Panc1 (cell line): ENCODE results near the gene MGST2. TPM values are rescaled to one million over a fixed set of nuclear protein-coding genes. Genes with fewer than 3 reads are reported as not detected.

Experiments
- ATAC-seq: fragments of 200-7000 bp; cut with Tn5 transposase; 2 replicates; pipeline ENCODE4 v1.9.1; 2020; ENCODE audit warnings: mild to moderate bottlenecking, moderate library complexity
- BruUV-seq: library from RNA; stranded (reverse); fragments of 400-500 nt; replicated peaks from 2 replicates; lab custom pipeline; 2021; lab: Mats Ljungman, UMichigan
- CTCF ChIA-PET: fragments of 300-600 bp; sonication (Branson Sonifier 250); formaldehyde crosslinking; loops from one replicate; lab custom pipeline; 2022; ENCODE audit warnings: antibody characterized with exemption; lab: Charles Lee
- POLR2A ChIA-PET: fragments of 300-600 bp; sonication (Branson Sonifier 250); formaldehyde crosslinking; loops from one replicate; lab custom pipeline; 2022; ENCODE audit warnings: antibody characterized with exemption; lab: Charles Lee
- DNase-seq: peaks from one replicate; pipeline ENCODE4 v3.0.0-alpha.2; 2010; ENCODE audit warnings: low read depth, low spot score
- H3K27ac ChIP-seq: 2 replicates; pipeline ENCODE4 v1.5.1; 2011; ENCODE audit warnings: mild to moderate bottlenecking, low read length, inconsistent platforms
- H3K27me3 ChIP-seq: fragments of 200-500 bp; sonication (Bioruptor generic); 2 replicates; pipeline ENCODE4 v1.6.0; 2014; ENCODE audit warnings: low read length, inconsistent platforms; ENCODE audit not compliant: control insufficient read depth, insufficient read depth
- H3K36me3 ChIP-seq: fragments of 200-500 bp; sonication (Bioruptor generic); 2 replicates; pipeline ENCODE4 v1.5.1; 2014; ENCODE audit warnings: inconsistent platforms, mild to moderate bottlenecking, low read length, moderate library complexity; ENCODE audit not compliant: control insufficient read depth, insufficient read depth
- H3K4me1 ChIP-seq: 2 replicates; pipeline ENCODE4 v1.5.1; 2011; ENCODE audit warnings: inconsistent platforms, mild to moderate bottlenecking, low read length, moderate library complexity; ENCODE audit not compliant: control insufficient read depth, insufficient read depth
- H3K4me3 ChIP-seq, 2 experiments: 2 replicates each; pipeline ENCODE4 v1.5.1; 2011 to 2012; ENCODE audit warnings: low read depth in 2 of 2, low read length in 2 of 2, mild to moderate bottlenecking in 2 of 2, inconsistent platforms in 1 of 2, moderate library complexity in 1 of 2
- H3K9me3 ChIP-seq: fragments of 200-500 bp; sonication (Bioruptor generic); 2 replicates; pipeline ENCODE4 v1.5.1; 2014; ENCODE audit warnings: low read depth, mild to moderate bottlenecking, inconsistent platforms, low read length, moderate library complexity; ENCODE audit not compliant: control insufficient read depth, insufficient read depth
- POLR2AphosphoS5 ChIP-seq: IDR thresholded peaks from 2 replicates; pipeline ENCODE4 v1.6.1; 2012; ENCODE audit warnings: mild to moderate bottlenecking, low read depth, low read length, moderate library complexity
- SIN3A ChIP-seq: IDR thresholded peaks from 2 replicates; pipeline ENCODE4 v1.6.1; 2012; ENCODE audit warnings: low read depth, mild to moderate bottlenecking, low read length, moderate library complexity, borderline replicate concordance; ENCODE audit not compliant: insufficient read depth
- TCF7L2 ChIP-seq: IDR thresholded peaks from 2 replicates; pipeline ENCODE4 v1.6.1; 2011; ENCODE audit warnings: mild to moderate bottlenecking, low read depth, low read length, inconsistent platforms
- in situ Hi-C: cut with HindIII; loops from 2 replicates; pipeline ENCODE4 v1.10.0; 2016; ENCODE audit warnings: low sequenced_read_pairs, low pct_unique_long_range_greater_than_20kb
- intact Hi-C: fragments of 100-400 bp; cut with micrococcal nuclease; formaldehyde crosslinking; loops from one replicate; pipeline ENCODE4 v1.10.0; 2022; ENCODE audit not compliant: unreplicated experiment
- total RNA-seq: library from RNA; stranded (reverse); gene quantifications from one replicate; pipeline ENCODE4 v1.2.1, GENCODE V29; 2021; ENCODE audit not compliant: unreplicated experiment
- TF ChIP-seq, protein P1 (sequence below): fragments of 450-650 bp; IDR thresholded peaks from 2 replicates; pipeline ENCODE4 v1.5.1; 2017; ENCODE audit warnings: mild to moderate bottlenecking
- TF ChIP-seq, protein P2 (sequence below), 2 experiments: IDR thresholded peaks; 2 replicates each; pipeline ENCODE4 v1.6.1; 2011 to 2012; ENCODE audit warnings: low read depth in 2 of 2, control low read depth in 1 of 2, low read length in 1 of 2, mild to moderate bottlenecking in 1 of 2, moderate library complexity in 1 of 2; ENCODE audit not compliant: insufficient read depth in 1 of 2

The MGST2 gene
- total RNA-seq, 1 experiment from 2014 or later: 17.4 TPM

DNA sequence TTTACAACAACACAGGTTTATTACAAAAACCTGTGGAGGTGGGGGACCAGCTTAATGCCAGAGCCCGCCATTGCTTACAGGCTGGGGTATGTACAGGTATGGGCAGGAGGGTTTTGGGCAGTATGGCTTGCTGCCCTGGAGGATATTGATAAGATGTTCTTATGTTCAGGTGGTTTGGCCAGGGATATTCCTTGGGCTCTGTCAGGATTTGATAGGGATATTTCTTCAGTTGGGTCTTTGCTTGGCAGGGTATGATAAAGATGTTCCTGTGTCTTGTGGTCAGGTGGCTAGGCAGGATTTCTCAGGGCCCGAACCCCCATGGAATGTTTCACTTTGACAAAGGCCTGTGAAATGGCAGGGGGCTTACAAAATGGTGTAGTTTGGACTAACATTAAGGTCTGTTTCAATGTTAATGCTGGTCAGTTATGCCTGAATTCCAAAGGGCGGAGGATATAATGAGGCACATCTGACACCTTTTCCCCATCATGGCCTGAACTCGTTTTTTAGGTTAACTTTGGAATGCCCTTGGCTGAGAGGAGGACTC, 3.1 kb downstream of the MGST2 start:
- no peaks in the 10 kb centered on the region for H3K36me3 ChIP-seq
- no peak overlapping the region for H3K27ac ChIP-seq
- ChIA-PET CTCF (no interaction called here), POLR2A (no interaction called here)
- H3K4me1 ChIP-seq: peaks cover 7% of the 10 kb centered on the region
- intact Hi-C loops: no loop called here
- ATAC-seq (no peak), DNase-seq (no peak)
- TF ChIP-seq, protein P1, sequence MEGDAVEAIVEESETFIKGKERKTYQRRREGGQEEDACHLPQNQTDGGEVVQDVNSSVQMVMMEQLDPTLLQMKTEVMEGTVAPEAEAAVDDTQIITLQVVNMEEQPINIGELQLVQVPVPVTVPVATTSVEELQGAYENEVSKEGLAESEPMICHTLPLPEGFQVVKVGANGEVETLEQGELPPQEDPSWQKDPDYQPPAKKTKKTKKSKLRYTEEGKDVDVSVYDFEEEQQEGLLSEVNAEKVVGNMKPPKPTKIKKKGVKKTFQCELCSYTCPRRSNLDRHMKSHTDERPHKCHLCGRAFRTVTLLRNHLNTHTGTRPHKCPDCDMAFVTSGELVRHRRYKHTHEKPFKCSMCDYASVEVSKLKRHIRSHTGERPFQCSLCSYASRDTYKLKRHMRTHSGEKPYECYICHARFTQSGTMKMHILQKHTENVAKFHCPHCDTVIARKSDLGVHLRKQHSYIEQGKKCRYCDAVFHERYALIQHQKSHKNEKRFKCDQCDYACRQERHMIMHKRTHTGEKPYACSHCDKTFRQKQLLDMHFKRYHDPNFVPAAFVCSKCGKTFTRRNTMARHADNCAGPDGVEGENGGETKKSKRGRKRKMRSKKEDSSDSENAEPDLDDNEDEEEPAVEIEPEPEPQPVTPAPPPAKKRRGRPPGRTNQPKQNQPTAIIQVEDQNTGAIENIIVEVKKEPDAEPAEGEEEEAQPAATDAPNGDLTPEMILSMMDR: no peak
- TF ChIP-seq POLR2AphosphoS5 (no peak), SIN3A (no peak), TCF7L2 (no peak)
- TF ChIP-seq, protein P2, sequence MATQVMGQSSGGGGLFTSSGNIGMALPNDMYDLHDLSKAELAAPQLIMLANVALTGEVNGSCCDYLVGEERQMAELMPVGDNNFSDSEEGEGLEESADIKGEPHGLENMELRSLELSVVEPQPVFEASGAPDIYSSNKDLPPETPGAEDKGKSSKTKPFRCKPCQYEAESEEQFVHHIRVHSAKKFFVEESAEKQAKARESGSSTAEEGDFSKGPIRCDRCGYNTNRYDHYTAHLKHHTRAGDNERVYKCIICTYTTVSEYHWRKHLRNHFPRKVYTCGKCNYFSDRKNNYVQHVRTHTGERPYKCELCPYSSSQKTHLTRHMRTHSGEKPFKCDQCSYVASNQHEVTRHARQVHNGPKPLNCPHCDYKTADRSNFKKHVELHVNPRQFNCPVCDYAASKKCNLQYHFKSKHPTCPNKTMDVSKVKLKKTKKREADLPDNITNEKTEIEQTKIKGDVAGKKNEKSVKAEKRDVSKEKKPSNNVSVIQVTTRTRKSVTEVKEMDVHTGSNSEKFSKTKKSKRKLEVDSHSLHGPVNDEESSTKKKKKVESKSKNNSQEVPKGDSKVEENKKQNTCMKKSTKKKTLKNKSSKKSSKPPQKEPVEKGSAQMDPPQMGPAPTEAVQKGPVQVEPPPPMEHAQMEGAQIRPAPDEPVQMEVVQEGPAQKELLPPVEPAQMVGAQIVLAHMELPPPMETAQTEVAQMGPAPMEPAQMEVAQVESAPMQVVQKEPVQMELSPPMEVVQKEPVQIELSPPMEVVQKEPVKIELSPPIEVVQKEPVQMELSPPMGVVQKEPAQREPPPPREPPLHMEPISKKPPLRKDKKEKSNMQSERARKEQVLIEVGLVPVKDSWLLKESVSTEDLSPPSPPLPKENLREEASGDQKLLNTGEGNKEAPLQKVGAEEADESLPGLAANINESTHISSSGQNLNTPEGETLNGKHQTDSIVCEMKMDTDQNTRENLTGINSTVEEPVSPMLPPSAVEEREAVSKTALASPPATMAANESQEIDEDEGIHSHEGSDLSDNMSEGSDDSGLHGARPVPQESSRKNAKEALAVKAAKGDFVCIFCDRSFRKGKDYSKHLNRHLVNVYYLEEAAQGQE (IDR thresholded peaks at IDR 0.05; ENCODE audit: insufficient read depth in 1 of 2, low read depth in 2 of 2, low read length in 1 of 2): no peak
- no TSS peak for BruUV-seq
- H3K9me3 ChIP-seq: no peaks in the 10 kb centered on the region
- in situ Hi-C loops: no loop called here
- no peaks in the 10 kb centered on the region for H3K27me3 ChIP-seq
- H3K4me3 ChIP-seq: no peak overlapping the region

DNA sequence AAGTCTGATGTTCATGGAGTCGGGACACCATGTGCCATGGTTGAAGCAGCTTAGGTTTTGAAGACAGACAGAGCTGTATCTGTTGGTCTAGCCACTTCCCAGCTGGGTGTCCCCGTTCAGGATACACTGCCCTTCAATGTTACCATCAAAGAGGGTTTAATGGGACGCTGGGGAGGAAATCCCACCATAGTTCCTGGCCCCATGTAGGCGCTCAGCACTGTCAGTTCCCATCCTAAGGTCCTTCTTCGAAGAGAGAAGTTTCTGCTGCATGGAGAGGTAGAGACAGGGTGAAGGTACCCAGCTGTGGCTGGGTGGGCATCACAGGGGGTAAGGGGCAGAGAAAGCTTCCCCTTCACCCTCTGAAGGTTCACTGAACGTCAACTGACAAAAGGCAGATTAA, 3.7 kb downstream of the MGST2 start:
- no peak for ATAC-seq
- in situ Hi-C loops (no loop called here), intact Hi-C loops (no loop called here)
- no peak for TF ChIP-seq POLR2AphosphoS5
- TF ChIP-seq, protein P1: no peak
- TF ChIP-seq TCF7L2: no peak
- TF ChIP-seq, protein P2 (IDR thresholded peaks at IDR 0.05; ENCODE audit: insufficient read depth in 1 of 2, low read depth in 2 of 2, low read length in 1 of 2): no peak
- TF ChIP-seq SIN3A: no peak
- Histone ChIP-seq H3K9me3 (no peaks in the 10 kb centered on the region), H3K27me3 (no peaks in the 10 kb centered on the region), H3K4me1 (peaks cover 7% of the 10 kb centered on the region), H3K36me3 (no peaks in the 10 kb centered on the region), H3K27ac (no peak overlapping the region), H3K4me3 (no peak overlapping the region)
- BruUV-seq: no TSS peak
- no peak for DNase-seq
- ChIA-PET POLR2A (no interaction called here), CTCF (no interaction called here)
